ENCODE measurements around the gene CCDC192.

CCDC192 gene

GRCh38 chr5:127911619-127912018, 208.4 kb downstream of the CCDC192 start:
- TF ChIP-seq, protein P1, sequence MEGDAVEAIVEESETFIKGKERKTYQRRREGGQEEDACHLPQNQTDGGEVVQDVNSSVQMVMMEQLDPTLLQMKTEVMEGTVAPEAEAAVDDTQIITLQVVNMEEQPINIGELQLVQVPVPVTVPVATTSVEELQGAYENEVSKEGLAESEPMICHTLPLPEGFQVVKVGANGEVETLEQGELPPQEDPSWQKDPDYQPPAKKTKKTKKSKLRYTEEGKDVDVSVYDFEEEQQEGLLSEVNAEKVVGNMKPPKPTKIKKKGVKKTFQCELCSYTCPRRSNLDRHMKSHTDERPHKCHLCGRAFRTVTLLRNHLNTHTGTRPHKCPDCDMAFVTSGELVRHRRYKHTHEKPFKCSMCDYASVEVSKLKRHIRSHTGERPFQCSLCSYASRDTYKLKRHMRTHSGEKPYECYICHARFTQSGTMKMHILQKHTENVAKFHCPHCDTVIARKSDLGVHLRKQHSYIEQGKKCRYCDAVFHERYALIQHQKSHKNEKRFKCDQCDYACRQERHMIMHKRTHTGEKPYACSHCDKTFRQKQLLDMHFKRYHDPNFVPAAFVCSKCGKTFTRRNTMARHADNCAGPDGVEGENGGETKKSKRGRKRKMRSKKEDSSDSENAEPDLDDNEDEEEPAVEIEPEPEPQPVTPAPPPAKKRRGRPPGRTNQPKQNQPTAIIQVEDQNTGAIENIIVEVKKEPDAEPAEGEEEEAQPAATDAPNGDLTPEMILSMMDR (conservative IDR thresholded peaks at IDR 0.05; ENCODE audit: control insufficient read depth, insufficient read depth, low read depth, low read length) = no peak
- no peak for DNase-seq (ENCODE audit: low read depth)
- no peak overlapping the region for H3K4me3 ChIP-seq (ENCODE audit: control insufficient read depth, low read depth, low read length)

- DNase-seq (ENCODE audit: low read depth) = no peak
- TF ChIP-seq, protein P1 (conservative IDR thresholded peaks at IDR 0.05; ENCODE audit: control insufficient read depth, insufficient read depth, low read depth, low read length) = no peak
- no peak overlapping the region for H3K4me3 ChIP-seq (ENCODE audit: control insufficient read depth, low read depth, low read length)
Observed at GRCh38 chr5:127912411-127912810, 209.2 kb downstream of the CCDC192 start.

DNA sequence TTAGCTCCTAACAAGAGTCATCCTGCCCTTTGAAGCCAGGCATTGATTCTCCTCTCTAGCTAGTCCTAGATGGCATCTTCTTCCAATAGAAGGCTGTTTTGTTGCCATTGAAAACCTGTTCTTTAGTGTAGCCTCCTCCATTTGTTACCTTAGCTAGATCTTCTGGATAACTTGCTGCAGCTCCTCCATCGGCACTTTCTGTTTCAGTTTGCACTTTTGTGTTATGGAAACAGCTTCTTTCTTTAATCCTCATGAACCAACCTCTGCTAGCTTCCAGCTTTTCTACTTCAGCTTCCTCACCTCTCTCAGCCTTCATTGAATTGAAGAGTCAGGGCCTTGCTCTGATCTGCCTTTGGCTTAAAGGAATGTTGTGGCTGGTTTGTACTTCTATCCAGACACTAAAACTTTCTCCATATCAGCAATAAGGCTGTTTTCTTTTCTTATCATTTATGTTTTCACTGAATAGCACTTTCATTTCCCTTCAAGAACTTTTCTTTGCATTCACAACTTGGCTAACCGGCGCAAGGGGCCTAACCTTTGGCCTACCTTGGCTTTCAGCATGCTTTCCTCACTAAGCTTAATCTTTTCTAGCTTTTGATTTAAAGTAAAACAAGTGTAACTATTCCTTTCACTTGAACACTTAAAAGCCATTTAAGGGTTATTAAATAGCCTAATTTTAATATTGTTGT, 213.8 kb downstream of the CCDC192 start:
- no peak overlapping the region for H3K4me3 ChIP-seq (ENCODE audit: control insufficient read depth, low read depth, low read length)
- no peak for DNase-seq (ENCODE audit: low read depth)
- TF ChIP-seq, protein P1 (conservative IDR thresholded peaks at IDR 0.05; ENCODE audit: control insufficient read depth, insufficient read depth, low read depth, low read length) = no peak

- no peak for DNase-seq (ENCODE audit: low read depth)
- TF ChIP-seq, protein P1 (conservative IDR thresholded peaks at IDR 0.05; ENCODE audit: control insufficient read depth, insufficient read depth, low read depth, low read length) = no peak
- no peak overlapping the region for H3K4me3 ChIP-seq (ENCODE audit: control insufficient read depth, low read depth, low read length)
Observed at GRCh38 chr5:127919006-127919796, 216.0 kb downstream of the CCDC192 start.

GRCh38 chr5:127919818-127920217, 216.6 kb downstream of the CCDC192 start:
- TF ChIP-seq, protein P1 (conservative IDR thresholded peaks at IDR 0.05; ENCODE audit: control insufficient read depth, insufficient read depth, low read depth, low read length) = no peak
- no peak for DNase-seq (ENCODE audit: low read depth)
- H3K4me3 ChIP-seq (ENCODE audit: control insufficient read depth, low read depth, low read length) = no peak overlapping the region

GRCh38 chr5:127920936-127921335, 217.7 kb downstream of the CCDC192 start:
- no peak for DNase-seq (ENCODE audit: low read depth)
- TF ChIP-seq, protein P1 (conservative IDR thresholded peaks at IDR 0.05; ENCODE audit: control insufficient read depth, insufficient read depth, low read depth, low read length) = no peak
- no peak overlapping the region for H3K4me3 ChIP-seq (ENCODE audit: control insufficient read depth, low read depth, low read length)

Data from fibroblast of mammary gland (primary cell).